A673 (cell line): ENCODE data around the gene TGFBR3L.

ENCODE experiments used
- EZH2 ChIP-seq: fragments of 200-600 bp; sonication (generic); IDR thresholded peaks from 2 replicates; pipeline ENCODE4 v1.6.1; 2017; ENCODE audit warnings: borderline replicate concordance, low read depth, mild to moderate bottlenecking, mixed read lengths, antibody characterized with exemption, low read length; ENCODE audit not compliant: poor library complexity, severe bottlenecking
- TF ChIP-seq, protein P1 (sequence below): fragments of 300-800, 200-600 bp; sonication (generic); conservative IDR thresholded peaks from 2 replicates; pipeline ENCODE4 v1.5.1; 2017; ENCODE audit warnings: low read depth, mild to moderate bottlenecking, antibody characterized with exemption, low read length, moderate library complexity, mixed read lengths

DNA sequence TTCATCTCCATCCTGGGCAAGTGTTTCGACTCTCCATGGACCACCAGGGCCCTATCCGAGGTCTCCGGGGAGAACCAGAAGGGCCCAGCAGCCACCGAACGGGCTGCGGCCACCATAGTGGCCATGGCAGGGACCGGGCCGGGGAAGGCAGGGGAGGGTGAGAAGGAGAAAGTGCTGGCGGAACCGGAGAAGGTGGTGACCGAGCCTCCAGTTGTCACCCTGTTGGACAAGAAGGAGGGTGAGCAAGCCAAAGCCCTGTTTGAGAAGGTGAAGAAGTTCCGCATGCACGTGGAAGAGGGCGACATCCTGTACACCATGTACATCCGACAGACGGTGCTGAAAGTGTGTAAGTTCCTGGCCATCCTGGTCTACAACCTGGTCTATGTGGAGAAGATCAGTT lies 15.7 kb upstream of the TGFBR3L start:
- TF ChIP-seq, protein P1, sequence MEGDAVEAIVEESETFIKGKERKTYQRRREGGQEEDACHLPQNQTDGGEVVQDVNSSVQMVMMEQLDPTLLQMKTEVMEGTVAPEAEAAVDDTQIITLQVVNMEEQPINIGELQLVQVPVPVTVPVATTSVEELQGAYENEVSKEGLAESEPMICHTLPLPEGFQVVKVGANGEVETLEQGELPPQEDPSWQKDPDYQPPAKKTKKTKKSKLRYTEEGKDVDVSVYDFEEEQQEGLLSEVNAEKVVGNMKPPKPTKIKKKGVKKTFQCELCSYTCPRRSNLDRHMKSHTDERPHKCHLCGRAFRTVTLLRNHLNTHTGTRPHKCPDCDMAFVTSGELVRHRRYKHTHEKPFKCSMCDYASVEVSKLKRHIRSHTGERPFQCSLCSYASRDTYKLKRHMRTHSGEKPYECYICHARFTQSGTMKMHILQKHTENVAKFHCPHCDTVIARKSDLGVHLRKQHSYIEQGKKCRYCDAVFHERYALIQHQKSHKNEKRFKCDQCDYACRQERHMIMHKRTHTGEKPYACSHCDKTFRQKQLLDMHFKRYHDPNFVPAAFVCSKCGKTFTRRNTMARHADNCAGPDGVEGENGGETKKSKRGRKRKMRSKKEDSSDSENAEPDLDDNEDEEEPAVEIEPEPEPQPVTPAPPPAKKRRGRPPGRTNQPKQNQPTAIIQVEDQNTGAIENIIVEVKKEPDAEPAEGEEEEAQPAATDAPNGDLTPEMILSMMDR: no peak
- TF ChIP-seq EZH2: no peak
